SK-N-SH (cell line): Measurements from ENCODE around the gene APOL4. TPM values are rescaled to one million over a fixed set of nuclear protein-coding genes. Genes with fewer than 3 reads are reported as not detected.

Source experiments
- CTCF ChIA-PET: fragments of 300-600, 350-600 bp; formaldehyde crosslinking; extraction: SDS; loops from one replicate; lab custom pipeline; 2021; lab: Yijun Ruan, JAX
- POLR2A ChIA-PET: fragments of 350-600 bp; sonication (Branson Sonifier 250); formaldehyde crosslinking; extraction: SDS; loops from one replicate; lab custom pipeline; 2020; ENCODE audit warnings: antibody characterized with exemption, inconsistent platforms; lab: Yijun Ruan, JAX
- DNase-seq: peaks from one replicate; pipeline ENCODE4 v3.0.0; 2012
- H2AFZ ChIP-seq: fragments of 200-600 bp; sonication (generic); 2 replicates; pipeline ENCODE4 v1.8.1; 2016; ENCODE audit warnings: antibody characterized with exemption, mild to moderate bottlenecking, low read depth
- H3F3A ChIP-seq: fragments of 200-600 bp; sonication (generic); replicated peaks from 2 replicates; pipeline ENCODE3; 2016; ENCODE audit warnings: antibody characterized with exemption, mild to moderate bottlenecking; ENCODE audit not compliant: insufficient read depth
- H3K27ac ChIP-seq, 2 experiments: fragments of 200-500 bp in 1 of 2; fragments of 200-600 bp in 1 of 2; sonication (Bioruptor generic) in 1 of 2; sonication (generic), shearing (Covaris generic) in 1 of 2; 2 replicates each; pipeline versions ENCODE4 v1.5.1 to v1.6.1; 2014 to 2016; ENCODE audit warnings: low read depth in 2 of 2, inconsistent platforms in 1 of 2, low read length in 1 of 2, mild to moderate bottlenecking in 1 of 2, mixed read lengths in 1 of 2
- H3K27me3 ChIP-seq: fragments of 200-600 bp; sonication (generic), shearing (Covaris generic); 2 replicates; pipeline ENCODE4 v1.6.1; 2016; ENCODE audit warnings: mixed run types; ENCODE audit not compliant: insufficient read depth
- H3K36me3 ChIP-seq, 2 experiments: fragments of 200-500 bp in 1 of 2; fragments of 200-600 bp in 1 of 2; sonication (Bioruptor generic) in 1 of 2; sonication (generic) in 1 of 2; replicated peaks in 1 of 2; 2 replicates each; pipeline versions ENCODE3 to v1.5.1; 2014 to 2016; ENCODE audit warnings: low read length in 1 of 2, mild to moderate bottlenecking in 1 of 2; ENCODE audit not compliant: insufficient read depth in 2 of 2, control insufficient read depth in 1 of 2
- H3K4me1 ChIP-seq, 2 experiments: fragments of 200-500 bp in 1 of 2; fragments of 200-600 bp in 1 of 2; sonication (Bioruptor generic) in 1 of 2; sonication (generic), shearing (Covaris generic) in 1 of 2; 2 replicates each; pipeline versions ENCODE4 v1.5.1 to v1.6.1; 2014 to 2016; ENCODE audit warnings: low read depth in 1 of 2, low read length in 1 of 2, mixed run types in 1 of 2; ENCODE audit not compliant: insufficient read depth in 2 of 2, control insufficient read depth in 1 of 2
- H3K4me2 ChIP-seq: fragments of 200-600 bp; sonication (generic), shearing (Covaris generic); 2 replicates; pipeline ENCODE4 v1.6.1; 2017; ENCODE audit warnings: mixed run types
- H3K4me3 ChIP-seq, 2 experiments: fragments of 200-500 bp in 1 of 2; fragments of 200-600 bp in 1 of 2; sonication (Bioruptor generic) in 1 of 2; sonication (generic), shearing (Covaris generic) in 1 of 2; 2 replicates each; pipeline versions ENCODE4 v1.5.1 to v1.8.1; 2014 to 2016; ENCODE audit warnings: low read depth in 2 of 2, inconsistent platforms in 1 of 2, low read length in 1 of 2, mild to moderate bottlenecking in 1 of 2, mixed read lengths in 1 of 2, moderate library complexity in 1 of 2
- H3K79me2 ChIP-seq: fragments of 200-600 bp; sonication (generic); 2 replicates; pipeline ENCODE4 v1.8.1; 2017; ENCODE audit warnings: mild to moderate bottlenecking; ENCODE audit not compliant: insufficient read depth
- H3K9ac ChIP-seq: fragments of 200-600 bp; sonication (generic); 2 replicates; pipeline ENCODE4 v1.6.1; 2017; ENCODE audit warnings: mixed run types
- H3K9me2 ChIP-seq: fragments of 200-600 bp; sonication (generic); 2 replicates; pipeline ENCODE4 v1.6.1; 2017; ENCODE audit warnings: mixed run types
- H3K9me3 ChIP-seq: fragments of 200-600 bp; sonication (generic); 2 replicates; pipeline ENCODE4 v1.6.1; 2017; ENCODE audit warnings: mixed run types, mild to moderate bottlenecking, moderate library complexity
- H4K20me1 ChIP-seq: fragments of 200-600 bp; sonication (generic); 2 replicates; pipeline ENCODE4 v1.6.1; 2017; ENCODE audit warnings: mild to moderate bottlenecking, mixed run types; ENCODE audit not compliant: insufficient read depth
- CHD2 ChIP-seq: fragments of 150-350 bp; IDR thresholded peaks from 2 replicates; pipeline ENCODE4 v1.6.1; 2018; ENCODE audit warnings: low read length; ENCODE audit not compliant: partially characterized antibody
- GABPA ChIP-seq: IDR thresholded peaks from 2 replicates; pipeline ENCODE4 v1.4.0; 2012; ENCODE audit warnings: low read depth, mild to moderate bottlenecking
- GATA2 ChIP-seq: sonication (generic); formaldehyde crosslinking; IDR thresholded peaks from 2 replicates; pipeline ENCODE4 v1.5.0; 2020; ENCODE audit warnings: mild to moderate bottlenecking, missing genetic modification reagents
- JUND ChIP-seq: IDR thresholded peaks from 2 replicates; pipeline ENCODE4 v1.4.0; 2012
- MEF2A ChIP-seq: IDR thresholded peaks from 2 replicates; pipeline ENCODE4 v1.4.0; 2012; ENCODE audit warnings: low read depth, borderline replicate concordance
- MXI1 ChIP-seq: IDR thresholded peaks from 2 replicates; pipeline ENCODE4 v1.6.1; 2012; ENCODE audit warnings: mild to moderate bottlenecking, low read depth, low read length, improper control_type of control experiment
- NFIC ChIP-seq: IDR thresholded peaks from 2 replicates; pipeline ENCODE4 v1.4.0; 2012; ENCODE audit warnings: borderline replicate concordance
- NRF1 ChIP-seq: IDR thresholded peaks from 2 replicates; pipeline ENCODE4 v1.6.1; 2012; ENCODE audit warnings: low read depth, mild to moderate bottlenecking, low read length
- POLR2AphosphoS5 ChIP-seq: IDR thresholded peaks from 2 replicates; pipeline ENCODE4 v1.6.1; 2012; ENCODE audit warnings: low read depth, low read length
- RFX5 ChIP-seq: IDR thresholded peaks from 2 replicates; pipeline ENCODE4 v1.6.1; 2012; ENCODE audit warnings: mild to moderate bottlenecking, improper control_type of control experiment, low read length
- RXRA ChIP-seq: IDR thresholded peaks from 2 replicates; pipeline ENCODE4 v1.4.0; 2012; ENCODE audit warnings: low read depth, mild to moderate bottlenecking, borderline replicate concordance
- SIN3A ChIP-seq: IDR thresholded peaks from 2 replicates; pipeline ENCODE4 v1.6.1; 2012; ENCODE audit warnings: low read depth, mild to moderate bottlenecking, low read length, moderate library complexity, borderline replicate concordance
- SMC3 ChIP-seq: IDR thresholded peaks from 2 replicates; pipeline ENCODE4 v1.6.1; 2012; ENCODE audit warnings: low read depth, low read length, improper control_type of control experiment
- TAF1 ChIP-seq: IDR thresholded peaks from 2 replicates; pipeline ENCODE4 v1.6.1; 2012; ENCODE audit warnings: low read depth, mild to moderate bottlenecking, low read length, moderate library complexity, borderline replicate concordance
- USF1 ChIP-seq: IDR thresholded peaks from 2 replicates; pipeline ENCODE4 v1.4.0; 2012; ENCODE audit warnings: low read depth, borderline replicate concordance
- YY1 ChIP-seq: IDR thresholded peaks from 2 replicates; pipeline ENCODE4 v1.4.0; 2012; ENCODE audit warnings: low read depth, mild to moderate bottlenecking
- WGBS: methylation state at CpG from one replicate; pipeline ENCODE4 v1.1.6; 2017; ENCODE audit warnings: low lambda C conversion rate; 5-methylcytosine and 5-hydroxymethylcytosine counted together
- polyA plus RNA-seq, 3 experiments: library from polyadenylated mRNA; depleted of rRNA; stranded (reverse); fragments of >200 nt; gene quantifications; 2 replicates each; pipeline ENCODE4 v1.2.3, GENCODE V29; 2012
- TF ChIP-seq, protein P1 (sequence below): IDR thresholded peaks from 2 replicates; pipeline ENCODE4 v1.6.1; 2012; ENCODE audit warnings: mild to moderate bottlenecking, low read depth, low read length, moderate library complexity

Gene APOL4
- polyA plus RNA-seq, 1 of the 3 experiments (the other 2 are of a cell fraction): 0.08 TPM

DNA sequence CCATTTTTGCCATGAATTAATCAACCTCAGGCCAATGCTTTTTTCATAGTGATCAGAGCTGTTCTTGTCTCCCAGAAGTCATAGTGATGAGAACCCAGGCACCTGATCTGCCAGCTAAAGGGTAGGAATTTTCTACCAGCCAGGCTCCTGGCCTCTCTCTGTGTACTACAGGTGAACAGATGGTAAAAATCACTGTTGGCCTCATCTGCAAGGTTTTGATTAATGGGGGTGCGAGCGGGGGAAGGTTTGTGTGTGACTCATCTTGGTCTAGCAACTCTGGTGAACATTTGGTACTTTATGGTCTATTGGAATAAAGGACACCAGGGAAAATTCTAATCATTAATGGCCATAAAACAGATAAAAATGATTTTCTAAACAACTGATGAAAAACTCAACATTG lies 14.4 kb upstream of the APOL4 start (continued):
- TF ChIP-seq NRF1: no peak

GRCh38 chr22:36213586-36213985 lies 12.0 kb upstream of the APOL4 start:
- DNase-seq: no peak
- H3K4me2 ChIP-seq: no peak overlapping the region
- H3K36me3 ChIP-seq: no peaks in the 10 kb centered on the region
- no peaks in the 10 kb centered on the region for H3F3A ChIP-seq
- no peak overlapping the region for H3K4me3 ChIP-seq
- H2AFZ ChIP-seq: no peak overlapping the region
- H4K20me1 ChIP-seq: no peaks in the 10 kb centered on the region
- no peaks in the 10 kb centered on the region for H3K9me3 ChIP-seq
- no peak overlapping the region for H3K27ac ChIP-seq
- H3K4me1 ChIP-seq: no peaks in the 10 kb centered on the region
- H3K9me2 ChIP-seq: no peaks in the 10 kb centered on the region
- H3K27me3 ChIP-seq: peaks cover 22% of the 10 kb centered on the region; the same call in 1 of the 2 replicates
- CTCF ChIA-PET: interaction anchor here (0.9 to 3.7 kb wide), 3 partner anchors 15 to 73 kb away, joined by 3 to 15 read pairs (median 4); no protein-coding TSS in a partner anchor
- H3K9ac ChIP-seq: no peak overlapping the region
- 85% methylated on average over 4 of the region's 4 CpGs for WGBS
- TF ChIP-seq MXI1 (no peak), SIN3A (no peak), TAF1 (no peak), RXRA (no peak), CHD2 (no peak), JUND (no peak), MEF2A (no peak), GATA2 (CRISPR knock-in tag) (no peak), NFIC (no peak), GABPA (no peak), YY1 (no peak), SMC3 (no peak), POLR2AphosphoS5 (no peak), RFX5 (no peak), USF1 (no peak)
- TF ChIP-seq, protein P1, sequence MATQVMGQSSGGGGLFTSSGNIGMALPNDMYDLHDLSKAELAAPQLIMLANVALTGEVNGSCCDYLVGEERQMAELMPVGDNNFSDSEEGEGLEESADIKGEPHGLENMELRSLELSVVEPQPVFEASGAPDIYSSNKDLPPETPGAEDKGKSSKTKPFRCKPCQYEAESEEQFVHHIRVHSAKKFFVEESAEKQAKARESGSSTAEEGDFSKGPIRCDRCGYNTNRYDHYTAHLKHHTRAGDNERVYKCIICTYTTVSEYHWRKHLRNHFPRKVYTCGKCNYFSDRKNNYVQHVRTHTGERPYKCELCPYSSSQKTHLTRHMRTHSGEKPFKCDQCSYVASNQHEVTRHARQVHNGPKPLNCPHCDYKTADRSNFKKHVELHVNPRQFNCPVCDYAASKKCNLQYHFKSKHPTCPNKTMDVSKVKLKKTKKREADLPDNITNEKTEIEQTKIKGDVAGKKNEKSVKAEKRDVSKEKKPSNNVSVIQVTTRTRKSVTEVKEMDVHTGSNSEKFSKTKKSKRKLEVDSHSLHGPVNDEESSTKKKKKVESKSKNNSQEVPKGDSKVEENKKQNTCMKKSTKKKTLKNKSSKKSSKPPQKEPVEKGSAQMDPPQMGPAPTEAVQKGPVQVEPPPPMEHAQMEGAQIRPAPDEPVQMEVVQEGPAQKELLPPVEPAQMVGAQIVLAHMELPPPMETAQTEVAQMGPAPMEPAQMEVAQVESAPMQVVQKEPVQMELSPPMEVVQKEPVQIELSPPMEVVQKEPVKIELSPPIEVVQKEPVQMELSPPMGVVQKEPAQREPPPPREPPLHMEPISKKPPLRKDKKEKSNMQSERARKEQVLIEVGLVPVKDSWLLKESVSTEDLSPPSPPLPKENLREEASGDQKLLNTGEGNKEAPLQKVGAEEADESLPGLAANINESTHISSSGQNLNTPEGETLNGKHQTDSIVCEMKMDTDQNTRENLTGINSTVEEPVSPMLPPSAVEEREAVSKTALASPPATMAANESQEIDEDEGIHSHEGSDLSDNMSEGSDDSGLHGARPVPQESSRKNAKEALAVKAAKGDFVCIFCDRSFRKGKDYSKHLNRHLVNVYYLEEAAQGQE: no peak
- POLR2A ChIA-PET: no interaction called here
- no peaks in the 10 kb centered on the region for H3K79me2 ChIP-seq
